ENCODE data around the gene ANKIB1.

The ANKIB1 gene

GRCh38 chr7:92266415-92267241, 20.9 kb downstream of the ANKIB1 start:
- DNase-seq: no peak

- no peak for DNase-seq
Observed at GRCh38 chr7:92268921-92269320, 23.1 kb downstream of the ANKIB1 start.

- DNase-seq: no peak
Observed at GRCh38 chr7:92275327-92275726, 29.6 kb downstream of the ANKIB1 start.

GRCh38 chr7:92276460-92276864, 30.7 kb downstream of the ANKIB1 start:
- DNase-seq: no peak

- no peak for DNase-seq
Observed at GRCh38 chr7:92279396-92280031, 33.7 kb downstream of the ANKIB1 start.

- DNase-seq: no peak
Observed at GRCh38 chr7:92281031-92281430, 35.3 kb downstream of the ANKIB1 start.

- DNase-seq: no peak
Observed at GRCh38 chr7:92282221-92282814, 36.5 kb downstream of the ANKIB1 start.

- no peak for DNase-seq
Observed at GRCh38 chr7:92282930-92283329, 37.2 kb downstream of the ANKIB1 start.

GRCh38 chr7:92289321-92289720, 43.5 kb downstream of the ANKIB1 start:
- peak in 1 of 5 experiments; percentile 55 for DNase-seq

- no peak for DNase-seq
Observed at GRCh38 chr7:92292981-92293380, 47.2 kb downstream of the ANKIB1 start.

- DNase-seq: no peak
Observed at GRCh38 chr7:92293896-92294590, 48.3 kb downstream of the ANKIB1 start.

- no peak for DNase-seq
Observed at GRCh38 chr7:92295391-92295790, 49.6 kb downstream of the ANKIB1 start.

GRCh38 chr7:92296235-92296634, 50.5 kb downstream of the ANKIB1 start:
- DNase-seq: no peak

- DNase-seq: no peak
Observed at GRCh38 chr7:92296880-92297445, 51.2 kb downstream of the ANKIB1 start.

- DNase-seq: no peak
Observed at GRCh38 chr7:92297736-92298135, 52.0 kb downstream of the ANKIB1 start.

GRCh38 chr7:92303761-92304160, 58.0 kb downstream of the ANKIB1 start:
- no peak for DNase-seq

GRCh38 chr7:92304406-92304893, 58.7 kb downstream of the ANKIB1 start:
- no peak for DNase-seq

GRCh38 chr7:92306153-92306552, 60.4 kb downstream of the ANKIB1 start:
- no peak for DNase-seq

- DNase-seq: peak in 1 of 5 experiments; percentile 0
Observed at GRCh38 chr7:92313055-92313454, 67.3 kb downstream of the ANKIB1 start.

- no peak for DNase-seq
Observed at GRCh38 chr7:92319243-92319642, 73.5 kb downstream of the ANKIB1 start.

- DNase-seq: no peak
Observed at GRCh38 chr7:92325173-92325572, 79.4 kb downstream of the ANKIB1 start.

GRCh38 chr7:92325858-92326257, 80.1 kb downstream of the ANKIB1 start:
- peak in 1 of 5 experiments; percentile 2 for DNase-seq

Measured in T-helper 2 cell (primary cell).